ENCODE data around the gene CFAP90.
A peak's percentile ranks its signal among the peaks of the same experiment; 100 is the strongest.

The CFAP90 gene

GRCh38 chr5:7869474-7870136 is 18.7 kb upstream of the CFAP90 start:
- Histone ChIP-seq H3K36me3 (ENCODE audit: control insufficient read depth, low read length) (peaks cover 81% of the 10 kb centered on the region), H3K27ac (ENCODE audit: low read depth, low read length) (peak overlapping the region; percentile 28; the same call in 1 of the 2 replicates)
- no peak for TF ChIP-seq EZH2phosphoT487 (IDR thresholded peaks at IDR 0.05; ENCODE audit: borderline replicate concordance, low read length)
- no peak for TF ChIP-seq CTCF (IDR thresholded peaks at IDR 0.05; ENCODE audit: low read depth, low read length, poor library complexity, severe bottlenecking)

GRCh38 chr5:7868773-7869473 is 18.0 kb upstream of the CFAP90 start, which contains the start of the genes FASTKD3 and MTRR:
TSS of gene FASTKD3 (minus strand) at chr5:7869031. CDS start at chr5:7868083, 948 bp downstream.
TSS of gene MTRR (plus strand) at chr5:7869148. CDS start at chr5:7870795, 1,647 bp downstream.
- Histone ChIP-seq H3K79me2 (ENCODE audit: control insufficient read depth, low read length) (peaks cover 96% of the 10 kb centered on the region), H3K9me3 (ENCODE audit: control insufficient read depth, insufficient read depth, low read length) (no peaks in the 10 kb centered on the region), H3K4me2 (ENCODE audit: low read length) (peak within 1 kb of the TSS; percentile 72), H3K36me3 (ENCODE audit: control insufficient read depth, low read length) (peaks cover 78% of the 10 kb centered on the region), H4K20me1 (ENCODE audit: control insufficient read depth, insufficient read depth, low read depth, low read length) (peaks cover 26% of the 10 kb centered on the region), H3F3A (ENCODE audit: control insufficient read depth, insufficient read depth) (no peaks in the 10 kb centered on the region), H3K9me2 (replicated peaks; ENCODE audit: control insufficient read depth, low read length) (no peaks in the 10 kb centered on the region), H3K27ac (ENCODE audit: low read depth, low read length) (peak within 1 kb of the TSS; percentile 28; the same call in 1 of the 2 replicates), H3K4me3 (ENCODE audit: low read length) (peak within 1 kb of the TSS; percentile 81), H3K27me3 (ENCODE audit: control insufficient read depth, low read length) (no peaks in the 10 kb centered on the region), H3K4me1 (ENCODE audit: control insufficient read depth, low read length) (peaks cover 54% of the 10 kb centered on the region)
- TF ChIP-seq EZH2phosphoT487 (IDR thresholded peaks at IDR 0.05; ENCODE audit: borderline replicate concordance, low read length) = no peak
- no peak for TF ChIP-seq CTCF (IDR thresholded peaks at IDR 0.05; ENCODE audit: low read depth, low read length, poor library complexity, severe bottlenecking)

More at GRCh38 chr5:7869474-7870136, 18.7 kb upstream of the CFAP90 start:
- H4K20me1 ChIP-seq (ENCODE audit: control insufficient read depth, insufficient read depth, low read depth, low read length) = peaks cover 26% of the 10 kb centered on the region
- H3K4me3 ChIP-seq (ENCODE audit: low read length) = peak overlapping the region; percentile 81
- peaks cover 54% of the 10 kb centered on the region for H3K4me1 ChIP-seq (ENCODE audit: control insufficient read depth, low read length)
- H3K9me3 ChIP-seq (ENCODE audit: control insufficient read depth, insufficient read depth, low read length) = no peaks in the 10 kb centered on the region
- H3K27me3 ChIP-seq (ENCODE audit: control insufficient read depth, low read length) = no peaks in the 10 kb centered on the region
- peaks cover 100% of the 10 kb centered on the region for H3K79me2 ChIP-seq (ENCODE audit: control insufficient read depth, low read length)
- H3K9me2 ChIP-seq (replicated peaks; ENCODE audit: control insufficient read depth, low read length) = no peaks in the 10 kb centered on the region
- H3F3A ChIP-seq (ENCODE audit: control insufficient read depth, insufficient read depth) = no peaks in the 10 kb centered on the region
- H3K4me2 ChIP-seq (ENCODE audit: low read length) = peak overlapping the region; percentile 72

GRCh38 chr5:7868427-7868772 is 17.5 kb upstream of the CFAP90 start:
- H4K20me1 ChIP-seq (ENCODE audit: control insufficient read depth, insufficient read depth, low read depth, low read length) = peaks cover 26% of the 10 kb centered on the region
- H3K27ac ChIP-seq (ENCODE audit: low read depth, low read length) = no peak overlapping the region
- peaks cover 78% of the 10 kb centered on the region for H3K36me3 ChIP-seq (ENCODE audit: control insufficient read depth, low read length)

More at GRCh38 chr5:7868427-7868772, 17.5 kb upstream of the CFAP90 start:
- H3K4me1 ChIP-seq (ENCODE audit: control insufficient read depth, low read length) = peaks cover 54% of the 10 kb centered on the region
- TF ChIP-seq EZH2phosphoT487 (IDR thresholded peaks at IDR 0.05; ENCODE audit: borderline replicate concordance, low read length) (no peak), CTCF (IDR thresholded peaks at IDR 0.05; ENCODE audit: low read depth, low read length, poor library complexity, severe bottlenecking) (no peak)
- H3F3A ChIP-seq (ENCODE audit: control insufficient read depth, insufficient read depth) = no peaks in the 10 kb centered on the region
- H3K27me3 ChIP-seq (ENCODE audit: control insufficient read depth, low read length) = no peaks in the 10 kb centered on the region
- no peaks in the 10 kb centered on the region for H3K9me3 ChIP-seq (ENCODE audit: control insufficient read depth, insufficient read depth, low read length)
- H3K4me3 ChIP-seq (ENCODE audit: low read length) = peak overlapping the region; percentile 81
- H3K9me2 ChIP-seq (replicated peaks; ENCODE audit: control insufficient read depth, low read length) = no peaks in the 10 kb centered on the region
- peaks cover 91% of the 10 kb centered on the region for H3K79me2 ChIP-seq (ENCODE audit: control insufficient read depth, low read length)
- peak overlapping the region; percentile 72 for H3K4me2 ChIP-seq (ENCODE audit: low read length)
